Limb (tissue), 2 donors: Measurements from ENCODE around the gene VDR.

Source experiments
- DNase-seq, 2 donors: peaks; one replicate each; pipeline ENCODE4 v3.0.0-alpha.2; 2016; ENCODE audit errors: extremely low spot score in 2 of 2

Gene VDR

DNA sequence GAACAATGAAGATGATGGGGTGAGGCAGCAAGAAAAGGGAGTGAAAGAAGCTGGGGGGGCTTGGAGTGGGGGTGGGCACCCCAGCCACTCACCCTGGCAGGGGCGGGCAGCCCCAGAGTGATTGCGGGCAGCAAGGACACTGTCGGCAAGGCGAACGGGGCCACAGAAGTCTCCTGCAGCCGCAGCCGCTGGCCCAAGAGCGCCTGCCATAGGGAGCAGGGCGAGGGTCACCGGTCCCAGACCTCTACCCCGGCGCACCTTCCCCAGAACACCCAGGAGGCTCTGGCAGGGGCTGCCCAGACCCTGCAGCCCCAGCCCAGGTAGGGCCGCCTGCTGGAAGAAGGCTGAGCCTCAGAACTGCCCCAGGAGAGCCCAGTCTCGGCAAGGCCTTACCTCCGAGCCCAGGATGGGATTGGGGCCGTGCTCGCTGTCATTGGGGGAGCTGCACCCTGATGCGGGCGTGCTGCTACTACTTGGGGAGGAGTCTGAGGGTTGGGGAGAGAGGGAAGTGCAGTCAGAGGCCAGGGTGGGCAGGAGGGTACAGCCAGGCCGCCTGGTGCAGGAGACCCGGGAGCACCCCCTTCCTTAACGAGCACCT is 108.9 kb downstream of the VDR start:
- no peak for DNase-seq

DNA sequence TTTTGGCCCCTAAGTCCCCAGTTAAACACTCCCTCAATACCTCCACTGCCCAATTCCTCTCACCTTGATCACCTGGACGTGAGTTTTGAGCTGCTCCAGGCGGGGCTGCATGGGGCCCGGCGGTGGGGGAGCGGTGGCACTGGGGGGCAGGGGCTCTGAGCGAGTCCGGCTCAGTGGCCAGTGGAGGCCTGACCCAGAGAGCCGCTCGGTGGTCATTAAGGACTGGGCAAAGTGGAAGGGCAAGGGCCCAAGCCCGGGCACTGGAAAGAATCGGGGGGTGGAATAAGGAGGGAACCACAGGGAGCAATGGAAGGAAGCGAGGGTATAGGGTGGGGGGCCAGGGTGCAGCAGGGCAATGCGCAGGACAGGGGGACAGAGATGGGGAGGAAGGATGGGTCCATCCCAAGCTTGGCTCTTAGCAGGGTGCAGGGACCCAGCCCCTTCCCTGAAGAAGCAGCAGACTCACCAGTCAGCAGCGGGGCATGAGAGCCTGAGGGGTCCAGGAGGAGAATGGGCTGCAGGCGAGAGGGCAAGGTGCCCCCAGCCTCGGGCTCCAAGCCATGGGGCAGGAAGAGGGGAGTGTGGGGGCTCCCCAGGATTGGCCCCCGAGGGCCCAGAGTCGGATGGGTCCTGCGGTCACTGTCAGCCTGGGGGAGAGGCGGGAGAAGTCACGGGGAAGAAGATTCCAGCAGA is 109.5 kb downstream of the VDR start:
- no peak for DNase-seq

DNA sequence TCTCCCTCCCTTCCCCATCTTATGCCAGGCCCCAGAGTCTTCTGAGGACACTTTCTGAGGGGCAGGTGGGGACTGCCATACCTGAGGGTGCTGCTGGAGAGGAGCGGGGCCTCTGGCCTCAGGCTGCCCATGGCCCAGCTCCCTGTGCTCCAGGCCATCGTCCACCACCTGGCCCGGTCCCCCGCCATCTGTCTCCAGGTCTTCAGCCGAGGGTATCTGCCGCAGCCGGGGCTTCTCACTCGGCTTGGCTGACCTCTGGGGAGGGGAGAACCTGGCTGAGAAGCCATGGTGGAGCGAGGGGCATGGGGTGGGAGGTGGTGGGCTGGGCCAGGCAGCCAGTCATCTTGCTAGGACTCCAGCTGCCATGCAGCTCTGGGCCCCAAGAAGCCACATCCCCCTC is 110.1 kb downstream of the VDR start:
- DNase-seq, result no peak

DNA sequence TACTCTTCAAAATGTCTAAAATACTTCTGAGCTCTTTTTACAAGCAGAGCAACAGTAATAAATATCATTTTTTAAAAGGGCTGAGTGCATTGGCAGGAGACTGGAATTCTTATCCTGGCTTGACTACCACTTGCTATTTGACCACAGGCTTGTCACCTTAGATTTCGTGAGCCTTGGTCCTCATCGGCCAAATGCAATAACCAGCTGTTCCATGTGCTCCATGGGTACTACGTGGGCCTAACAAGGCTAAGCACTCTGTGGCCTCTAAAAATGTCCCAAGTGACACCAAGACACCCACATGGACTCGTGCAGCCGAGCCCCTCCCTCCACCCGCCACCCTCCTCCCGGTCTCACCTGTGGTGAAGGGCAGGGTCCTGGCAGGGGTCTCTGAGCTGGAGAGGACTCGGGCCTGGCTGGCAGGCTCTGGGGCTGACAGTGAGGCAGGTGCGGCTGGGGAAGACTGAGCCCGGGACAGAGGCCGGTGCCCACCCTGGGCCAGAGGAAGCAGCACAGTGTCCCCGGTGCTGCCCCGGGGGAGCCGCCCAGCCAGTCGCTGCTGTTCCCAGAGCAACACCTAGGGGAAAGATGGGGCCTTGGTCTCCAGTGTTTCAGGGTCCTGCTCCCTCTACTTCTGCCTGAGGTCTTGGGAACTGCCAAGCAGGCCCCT is 111.6 kb downstream of the VDR start:
- DNase-seq, result no peak

DNA sequence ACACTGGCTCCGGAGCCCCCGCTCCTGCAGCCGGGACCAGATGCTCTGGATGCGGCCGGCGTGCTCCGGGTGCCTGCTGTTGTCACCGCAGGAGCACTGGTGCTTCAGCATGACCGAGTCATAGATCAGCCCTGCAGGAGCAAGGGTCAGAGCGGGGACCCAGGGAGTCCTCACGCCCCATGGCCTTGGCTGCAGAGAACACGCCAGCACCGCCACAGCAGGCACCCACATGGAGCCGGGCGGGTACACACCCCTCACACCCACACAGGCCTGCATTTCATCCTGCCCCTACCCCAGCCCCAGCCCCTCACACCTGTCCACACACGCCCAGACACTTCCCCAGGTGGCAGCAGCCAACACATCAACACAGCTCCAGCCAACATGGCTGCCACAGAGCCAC is 112.9 kb downstream of the VDR start:
- DNase-seq, result no peak
